ENCODE data around the gene CADM3. TPM values are rescaled to one million over a fixed set of nuclear protein-coding genes. Genes with fewer than 3 reads are reported as not detected.

The CADM3 gene
- total RNA-seq, 1 donor from 2014 or later, result 18.2 TPM

DNA sequence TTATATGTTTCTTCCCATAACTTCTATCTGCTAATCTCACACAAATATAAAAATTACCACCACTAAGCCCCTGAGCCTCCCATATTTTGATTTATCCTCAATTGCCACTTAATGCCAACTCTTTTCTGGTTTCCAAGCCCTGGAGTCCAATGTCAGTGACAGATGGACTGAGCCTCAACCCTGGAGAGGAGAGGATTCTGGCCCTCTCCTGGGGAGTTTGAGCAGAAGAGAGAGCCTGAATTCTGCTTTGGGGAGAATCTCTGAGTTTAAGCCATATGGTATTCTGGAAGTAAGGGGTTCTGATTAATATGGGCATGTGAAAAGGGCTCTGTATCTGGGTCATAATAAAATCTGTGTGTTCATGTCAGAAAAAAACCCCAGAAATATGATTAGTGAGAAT is 8.5 kb downstream of the CADM3 start:
- TF ChIP-seq CTCF (IDR thresholded peaks at IDR 0.05; ENCODE audit: insufficient read depth, low read depth, low read length) (no peak), EZH2 (IDR thresholded peaks at IDR 0.05; ENCODE audit: insufficient read depth, low read length) (no peak)
- Mint-ChIP-seq H3K27me3 (ENCODE audit: low read depth, unreplicated experiment) (peaks cover 8% of the 10 kb centered on the region), H3K4me3 (ENCODE audit: unreplicated experiment) (no peak overlapping the region), H3K4me1 (ENCODE audit: low read depth, unreplicated experiment) (peaks cover 9% of the 10 kb centered on the region), H3K27ac (ENCODE audit: unreplicated experiment) (no peak overlapping the region), H3K36me3 (ENCODE audit: low read depth, unreplicated experiment) (no peaks in the 10 kb centered on the region), H3K9me3 (ENCODE audit: unreplicated experiment) (no peaks in the 10 kb centered on the region)
- Histone ChIP-seq H3K9ac (ENCODE audit: low read length) (no peak overlapping the region), H3K4me1 (ENCODE audit: insufficient read depth, low read length) (no peaks in the 10 kb centered on the region), H3K27ac (ENCODE audit: low read depth, low read length) (no peak overlapping the region), H3K9me3 (ENCODE audit: insufficient read depth, low read depth, low read length) (no peaks in the 10 kb centered on the region), H4K20me1 (ENCODE audit: insufficient read depth, low read length) (no peaks in the 10 kb centered on the region), H3K4me2 (ENCODE audit: low read length) (no peak overlapping the region), H3K36me3 (ENCODE audit: insufficient read depth, low read length) (no peaks in the 10 kb centered on the region), H3K79me2 (ENCODE audit: insufficient read depth, low read length) (no peaks in the 10 kb centered on the region), H2AFZ (ENCODE audit: low read depth, low read length) (no peak overlapping the region), H3K4me3 (ENCODE audit: insufficient read depth, low read depth, low read length) (no peak overlapping the region), H3K27me3 (ENCODE audit: insufficient read depth, low read length) (peaks cover 5% of the 10 kb centered on the region)
- DNase-seq (ENCODE audit: low read depth), result no peak
- FAIRE-seq, result no peak

DNA sequence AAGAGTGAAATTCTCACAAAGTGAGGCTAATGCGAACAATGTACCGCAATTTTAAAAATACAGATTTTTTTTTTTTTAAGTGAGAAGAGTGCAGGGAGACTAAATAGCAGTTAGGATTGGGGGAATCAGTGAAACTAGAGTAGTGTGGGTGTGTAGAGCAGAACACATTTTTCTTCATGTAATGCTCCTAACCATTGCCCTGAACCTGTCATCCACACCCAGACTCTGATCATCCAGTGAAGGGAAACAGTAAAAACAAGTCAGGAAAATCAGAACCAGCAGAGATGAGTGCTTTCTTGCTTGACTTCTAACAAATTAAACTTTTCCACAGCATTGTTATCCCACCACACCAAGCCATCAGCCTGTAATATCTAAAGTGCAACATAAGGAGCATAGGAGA is 9.1 kb downstream of the CADM3 start:
- peaks cover 8% of the 10 kb centered on the region for H3K27me3 Mint-ChIP-seq (ENCODE audit: low read depth, unreplicated experiment)
- H3K9me3 ChIP-seq (ENCODE audit: insufficient read depth, low read depth, low read length), result no peaks in the 10 kb centered on the region
- H3K79me2 ChIP-seq (ENCODE audit: insufficient read depth, low read length), result no peaks in the 10 kb centered on the region
- H3K4me3 ChIP-seq (ENCODE audit: insufficient read depth, low read depth, low read length), result no peak overlapping the region
- H3K4me2 ChIP-seq (ENCODE audit: low read length), result no peak overlapping the region
- H3K4me3 Mint-ChIP-seq (ENCODE audit: unreplicated experiment), result no peak overlapping the region
- TF ChIP-seq CTCF (IDR thresholded peaks at IDR 0.05; ENCODE audit: insufficient read depth, low read depth, low read length) (no peak), EZH2 (IDR thresholded peaks at IDR 0.05; ENCODE audit: insufficient read depth, low read length) (no peak)
- no peaks in the 10 kb centered on the region for H3K4me1 ChIP-seq (ENCODE audit: insufficient read depth, low read length)
- H4K20me1 ChIP-seq (ENCODE audit: insufficient read depth, low read length), result no peaks in the 10 kb centered on the region
- H3K27me3 ChIP-seq (ENCODE audit: insufficient read depth, low read length), result peaks cover 2% of the 10 kb centered on the region
- H3K9ac ChIP-seq (ENCODE audit: low read length), result no peak overlapping the region
- H3K4me1 Mint-ChIP-seq (ENCODE audit: low read depth, unreplicated experiment), result peaks cover 3% of the 10 kb centered on the region
- no peak overlapping the region for H3K27ac ChIP-seq (ENCODE audit: low read depth, low read length)
- DNase-seq (ENCODE audit: low read depth) (no peak), FAIRE-seq (no peak)
- H3K27ac Mint-ChIP-seq (ENCODE audit: unreplicated experiment), result no peak overlapping the region
- no peaks in the 10 kb centered on the region for H3K36me3 ChIP-seq (ENCODE audit: insufficient read depth, low read length)
- H3K9me3 Mint-ChIP-seq (ENCODE audit: unreplicated experiment), result no peaks in the 10 kb centered on the region
- H3K36me3 Mint-ChIP-seq (ENCODE audit: low read depth, unreplicated experiment), result no peaks in the 10 kb centered on the region
- no peak overlapping the region for H2AFZ ChIP-seq (ENCODE audit: low read depth, low read length)

DNA sequence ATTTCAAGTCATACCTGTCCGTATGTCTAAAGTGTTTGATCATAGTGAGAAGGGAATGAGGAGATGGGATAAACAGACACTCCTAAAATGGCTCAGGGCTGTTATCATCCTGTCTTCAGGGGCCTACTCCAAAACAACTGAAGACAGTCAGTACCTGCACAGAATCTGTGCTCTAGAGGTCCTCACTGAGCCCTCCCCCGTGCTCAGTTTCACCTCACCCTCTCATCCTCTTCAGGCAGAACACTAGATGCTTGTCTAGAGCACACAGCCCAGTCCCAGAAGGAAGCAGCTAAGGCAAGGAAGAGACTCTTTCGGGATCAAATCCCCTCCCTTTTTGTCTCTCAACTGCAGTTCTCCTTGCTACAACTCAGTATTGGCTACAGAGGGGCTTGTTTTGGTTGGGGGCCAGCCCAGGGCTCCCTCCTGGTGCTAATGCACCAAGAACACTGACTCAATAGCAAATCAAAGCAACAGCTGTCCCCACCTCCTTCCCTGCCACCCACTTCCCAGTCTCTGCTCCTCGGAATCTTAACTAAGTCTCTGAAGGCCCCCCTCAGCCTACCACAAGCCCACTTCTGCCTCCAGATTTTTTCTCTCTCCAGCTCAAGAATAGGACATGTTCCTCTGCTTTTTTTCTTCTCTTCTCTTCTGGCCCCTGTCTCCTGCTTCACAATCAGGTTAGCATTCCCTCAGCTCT is 10.1 kb downstream of the CADM3 start:
- no peaks in the 10 kb centered on the region for H3K9me3 ChIP-seq (ENCODE audit: insufficient read depth, low read depth, low read length)

More for the DNA sequence above, 10.1 kb downstream of the CADM3 start:
- no peaks in the 10 kb centered on the region for H3K36me3 Mint-ChIP-seq (ENCODE audit: low read depth, unreplicated experiment)
- peaks cover 8% of the 10 kb centered on the region for H3K27me3 Mint-ChIP-seq (ENCODE audit: low read depth, unreplicated experiment)
- peaks cover 2% of the 10 kb centered on the region for H3K27me3 ChIP-seq (ENCODE audit: insufficient read depth, low read length)
- H2AFZ ChIP-seq (ENCODE audit: low read depth, low read length), result no peak overlapping the region
- H3K9me3 Mint-ChIP-seq (ENCODE audit: unreplicated experiment), result no peaks in the 10 kb centered on the region
- TF ChIP-seq EZH2 (IDR thresholded peaks at IDR 0.05; ENCODE audit: insufficient read depth, low read length), result no peak
- no peak for TF ChIP-seq CTCF (IDR thresholded peaks at IDR 0.05; ENCODE audit: insufficient read depth, low read depth, low read length)
- no peak overlapping the region for H3K9ac ChIP-seq (ENCODE audit: low read length)
- H3K4me3 ChIP-seq (ENCODE audit: insufficient read depth, low read depth, low read length), result no peak overlapping the region
- H3K4me1 Mint-ChIP-seq (ENCODE audit: low read depth, unreplicated experiment), result peaks cover 3% of the 10 kb centered on the region
- no peaks in the 10 kb centered on the region for H4K20me1 ChIP-seq (ENCODE audit: insufficient read depth, low read length)
- no peak overlapping the region for H3K27ac ChIP-seq (ENCODE audit: low read depth, low read length)
- H3K27ac Mint-ChIP-seq (ENCODE audit: unreplicated experiment), result no peak overlapping the region
- DNase-seq (ENCODE audit: low read depth) (no peak), FAIRE-seq (no peak)
- H3K4me3 Mint-ChIP-seq (ENCODE audit: unreplicated experiment), result no peak overlapping the region
- no peaks in the 10 kb centered on the region for H3K4me1 ChIP-seq (ENCODE audit: insufficient read depth, low read length)
- H3K36me3 ChIP-seq (ENCODE audit: insufficient read depth, low read length), result no peaks in the 10 kb centered on the region
- H3K4me2 ChIP-seq (ENCODE audit: low read length), result no peak overlapping the region
- no peaks in the 10 kb centered on the region for H3K79me2 ChIP-seq (ENCODE audit: insufficient read depth, low read length)
